Measurements from ENCODE around the gene TSR1. TPM values are rescaled to one million over a fixed set of nuclear protein-coding genes. Genes with fewer than 3 reads are reported as not detected.

TSR1 gene
- total RNA-seq, result 37.2 and 37.8 TPM in 2 replicates

DNA sequence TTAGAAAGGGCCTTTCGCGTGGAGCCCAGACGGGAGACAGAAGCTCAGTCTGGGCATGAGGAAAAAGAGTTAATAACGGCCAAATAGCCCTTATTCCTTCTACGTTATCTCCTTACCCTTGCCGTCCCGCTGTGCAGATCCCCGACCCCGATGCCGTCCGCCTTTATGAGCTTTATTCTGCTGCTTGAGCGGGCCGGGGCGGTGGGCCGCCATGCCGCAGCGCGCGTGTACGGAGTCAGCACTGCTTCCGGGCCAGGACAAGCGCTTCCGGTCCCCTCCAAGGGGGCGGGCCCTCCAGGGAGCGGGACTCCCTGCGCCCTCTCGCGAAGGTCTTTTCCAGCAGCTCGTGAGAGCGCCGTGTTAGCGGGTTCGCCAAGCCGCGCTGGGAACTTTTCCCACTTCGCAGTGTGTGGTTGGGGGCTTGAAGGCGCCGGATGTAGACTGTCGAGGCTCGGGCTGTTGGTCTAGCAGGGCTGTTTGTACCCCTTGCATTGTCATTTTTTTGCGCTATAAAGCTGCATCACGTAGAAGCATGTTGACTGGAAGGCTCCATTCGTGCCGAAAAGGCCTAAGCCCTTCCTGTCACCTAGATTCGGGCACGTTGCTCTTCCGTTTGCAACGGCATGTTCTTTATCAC, at the start of gene TSR1:
TSR1 (minus strand) TSS at position 243 of the 637 bp plus-strand sequence; CDS start at position 213, 30 bp downstream.

GRCh38 chr17:2336852-2337543, 741 bp upstream of the TSR1 start, which contains the start of gene SGSM2:
SGSM2 (plus strand) TSS chr17:2337501; CDS start chr17:2337689, 188 bp downstream.

DNA sequence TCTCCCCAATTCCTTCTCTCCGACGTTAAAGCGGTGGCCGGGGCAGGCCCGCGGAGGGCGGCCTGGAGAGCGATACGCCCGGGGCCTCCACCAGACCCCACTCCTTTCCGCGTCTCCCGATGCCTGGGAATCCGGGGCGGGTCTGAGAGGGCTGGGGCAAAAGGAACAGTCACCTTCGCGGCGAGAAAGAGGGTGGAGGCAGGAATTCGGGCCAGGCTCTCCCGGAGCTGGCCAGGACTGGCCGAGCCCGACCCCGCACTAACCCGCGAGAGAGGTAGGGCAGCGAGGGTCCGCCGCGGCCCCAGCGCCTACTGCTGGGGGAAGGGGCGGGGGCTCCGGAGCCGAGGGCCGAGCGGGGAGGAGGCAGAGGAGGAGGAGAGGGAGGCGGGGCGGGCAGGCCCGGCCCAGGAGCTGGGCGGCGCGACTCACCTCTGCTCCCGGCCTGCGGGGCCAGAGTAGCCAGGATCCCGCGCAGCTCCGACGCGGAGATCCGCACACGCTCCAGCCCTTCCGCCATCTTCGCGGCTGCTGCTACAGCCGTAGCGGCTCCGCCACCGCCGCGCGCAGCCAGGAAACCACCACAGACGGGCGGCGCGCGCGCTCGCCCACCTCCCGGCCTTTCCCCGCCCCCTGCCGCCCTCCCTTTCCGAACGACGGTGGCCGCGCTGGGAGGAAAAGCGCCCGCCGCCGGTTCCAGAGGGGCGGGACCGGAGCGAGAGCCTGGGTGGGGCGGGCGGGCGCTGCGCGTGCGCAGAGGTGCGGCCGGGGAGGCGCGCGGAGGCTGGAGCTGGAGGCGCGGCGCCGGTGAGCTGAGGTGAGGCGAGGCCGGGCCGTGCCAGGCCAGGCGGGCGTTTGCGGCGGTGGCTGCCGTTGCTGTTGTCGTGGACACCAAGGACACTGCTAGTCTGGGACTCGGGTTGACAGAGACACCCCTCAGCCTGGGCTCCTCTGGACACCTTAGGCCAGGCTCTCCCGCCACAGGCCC, 32.8 kb downstream of the TSR1 start, which contains the start of the genes SMG6 and SRR:
SMG6 (minus strand) TSS at position 582 of the 985 bp plus-strand sequence; CDS start at position 517, 65 bp downstream.
SRR (plus strand) TSS at position 747 of the 985 bp plus-strand sequence. CDS start 11,611 bp downstream, outside the sequence.

Small RNAs within 50 kb of the gene (small RNA-seq; reads per million reads assigned to genes)
- gene AC006435.3, result not detected
- gene SNORD91A, result 77.1 reads per million, percentile 97 among the genes with 10 or more reads in this experiment
- 8.5 reads per million, percentile 93 among the genes with 10 or more reads in this experiment for gene SNORD91B

Other genes with a start within 250 kb of the TSR1 start
- 26.9 and 35.8 TPM in 2 replicates for gene SMG6, start 32.7 kb downstream of the TSR1 start, total RNA-seq
- gene SRR, start 32.5 kb downstream of the TSR1 start, total RNA-seq, result 19.2 and 23.4 TPM in 2 replicates
- 22.2 and 27.8 TPM in 2 replicates for gene SGSM2, start 1.0 kb upstream of the TSR1 start, total RNA-seq
- gene MNT, start 64.6 kb upstream of the TSR1 start, total RNA-seq, result 10.8 and 11.5 TPM in 2 replicates
- 17.4 and 21.0 TPM in 2 replicates for gene METTL16, start 175.4 kb upstream of the TSR1 start, total RNA-seq